ENCODE results near the gene CALHM1.

CALHM1 gene

DNA sequence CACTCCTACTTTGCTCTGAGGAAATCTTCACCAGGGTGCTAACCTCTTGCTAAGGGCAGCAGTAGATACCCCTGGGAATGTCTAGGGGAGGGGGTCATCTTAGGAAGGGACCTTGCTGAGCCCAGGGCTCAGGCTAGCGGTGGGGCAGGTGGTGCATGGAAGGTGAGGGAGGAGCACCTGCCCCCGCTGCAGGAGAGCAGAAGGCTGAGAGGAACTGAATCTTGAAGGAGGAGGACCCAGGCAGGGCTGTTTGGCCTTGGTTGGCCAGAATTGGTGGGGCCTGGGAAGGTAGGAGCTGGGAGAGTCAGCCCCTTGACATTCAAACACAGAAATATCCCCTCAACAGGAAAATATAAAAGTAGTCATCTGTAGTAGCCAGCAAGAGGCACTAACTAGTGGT lies 13.3 kb upstream of the CALHM1 start:
- TF ChIP-seq, protein P1, sequence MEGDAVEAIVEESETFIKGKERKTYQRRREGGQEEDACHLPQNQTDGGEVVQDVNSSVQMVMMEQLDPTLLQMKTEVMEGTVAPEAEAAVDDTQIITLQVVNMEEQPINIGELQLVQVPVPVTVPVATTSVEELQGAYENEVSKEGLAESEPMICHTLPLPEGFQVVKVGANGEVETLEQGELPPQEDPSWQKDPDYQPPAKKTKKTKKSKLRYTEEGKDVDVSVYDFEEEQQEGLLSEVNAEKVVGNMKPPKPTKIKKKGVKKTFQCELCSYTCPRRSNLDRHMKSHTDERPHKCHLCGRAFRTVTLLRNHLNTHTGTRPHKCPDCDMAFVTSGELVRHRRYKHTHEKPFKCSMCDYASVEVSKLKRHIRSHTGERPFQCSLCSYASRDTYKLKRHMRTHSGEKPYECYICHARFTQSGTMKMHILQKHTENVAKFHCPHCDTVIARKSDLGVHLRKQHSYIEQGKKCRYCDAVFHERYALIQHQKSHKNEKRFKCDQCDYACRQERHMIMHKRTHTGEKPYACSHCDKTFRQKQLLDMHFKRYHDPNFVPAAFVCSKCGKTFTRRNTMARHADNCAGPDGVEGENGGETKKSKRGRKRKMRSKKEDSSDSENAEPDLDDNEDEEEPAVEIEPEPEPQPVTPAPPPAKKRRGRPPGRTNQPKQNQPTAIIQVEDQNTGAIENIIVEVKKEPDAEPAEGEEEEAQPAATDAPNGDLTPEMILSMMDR (IDR thresholded peaks at IDR 0.05; ENCODE audit: low read depth, low read length): no peak
- no peak for DNase-seq (ENCODE audit: extremely low read depth, low read depth)

DNA sequence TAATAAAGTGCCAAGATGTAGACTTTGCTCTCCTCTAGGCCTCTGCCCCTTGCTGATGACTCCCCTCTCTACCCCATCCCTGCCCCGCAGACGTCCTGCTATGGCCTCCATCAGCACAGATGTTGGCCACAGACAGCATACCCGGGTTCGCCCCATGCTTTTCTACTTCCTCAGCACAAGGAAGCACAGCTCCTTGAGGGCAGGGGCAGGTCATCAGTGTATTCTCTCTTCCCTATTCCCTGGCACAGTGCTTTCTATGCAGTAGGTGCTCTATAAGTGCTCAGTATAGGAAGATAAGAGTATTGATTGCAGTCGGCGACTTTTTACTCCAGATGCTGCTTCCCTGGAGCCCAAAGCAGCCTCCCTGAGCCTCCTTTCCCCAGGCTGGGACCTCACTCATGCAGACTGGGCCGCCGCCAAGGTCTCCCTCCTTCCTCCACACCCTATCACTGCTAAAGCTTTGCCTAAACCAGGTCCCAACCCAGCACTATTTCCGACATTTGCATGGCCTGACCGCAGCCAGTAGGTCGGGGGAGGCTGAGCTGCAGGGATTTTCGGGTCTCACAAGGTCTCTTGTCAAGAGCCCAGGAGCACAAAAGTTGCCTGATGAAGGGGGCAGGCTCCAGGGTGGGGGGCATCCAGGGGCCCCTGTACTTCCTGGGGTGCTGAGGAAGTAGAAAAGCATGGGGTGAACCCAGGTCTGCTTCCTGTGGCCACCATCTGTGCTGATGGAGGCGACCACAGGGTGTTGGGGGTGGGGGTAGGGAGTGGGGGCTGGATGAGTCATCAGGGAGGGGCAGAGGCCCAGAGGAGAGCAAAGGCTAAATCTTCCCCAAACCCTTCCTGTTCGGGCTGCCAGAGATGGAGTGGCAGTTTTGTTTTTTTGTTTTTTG lies 12.3 kb upstream of the CALHM1 start:
- DNase-seq (ENCODE audit: extremely low read depth, low read depth): no peak
- TF ChIP-seq, protein P1 (IDR thresholded peaks at IDR 0.05; ENCODE audit: low read depth, low read length): no peak

DNA sequence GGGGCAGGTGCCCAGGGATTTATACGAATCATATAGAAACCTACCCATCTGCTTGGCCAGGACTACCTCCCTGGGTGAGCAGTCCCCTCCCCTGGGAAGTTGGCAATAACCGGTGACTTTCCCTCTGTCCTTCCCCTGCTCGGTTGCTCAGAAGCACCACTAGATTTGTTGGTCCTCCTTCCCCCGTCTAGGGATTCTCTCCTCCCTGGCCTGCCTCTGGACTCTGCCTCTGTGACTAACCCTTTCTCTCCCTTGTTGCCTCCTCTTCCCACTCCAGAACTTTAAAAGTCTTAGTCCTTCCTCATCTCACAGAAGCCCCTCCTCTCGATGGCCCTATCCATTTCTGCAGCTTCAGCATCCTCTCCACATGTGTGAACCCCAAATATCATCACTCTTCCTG lies 10.5 kb upstream of the CALHM1 start:
- no peak for DNase-seq (ENCODE audit: extremely low read depth, low read depth)

DNA sequence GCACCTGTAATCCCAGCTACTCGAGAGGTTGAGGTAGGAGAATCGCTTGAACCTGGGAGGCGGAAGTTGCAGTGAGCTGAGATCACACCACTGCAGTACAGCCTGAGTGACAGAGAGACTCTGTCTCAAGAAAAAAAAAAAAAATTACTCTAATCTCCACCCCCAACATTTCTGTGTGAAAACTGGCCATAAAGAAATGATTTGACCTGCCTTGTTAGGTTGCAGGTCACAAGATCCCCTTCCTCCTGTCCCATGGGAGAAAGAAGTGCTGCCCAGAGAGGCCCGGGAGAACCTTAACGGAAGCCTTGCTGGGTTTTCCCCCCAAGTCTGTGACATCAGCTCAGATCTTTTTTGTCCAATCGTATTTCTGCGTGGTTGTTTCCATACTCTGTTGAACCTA lies 8.7 kb upstream of the CALHM1 start:
- TF ChIP-seq, protein P1 (IDR thresholded peaks at IDR 0.05; ENCODE audit: low read depth, low read length): no peak
- DNase-seq (ENCODE audit: extremely low read depth, low read depth): no peak

More for the DNA sequence above, 10.5 kb upstream of the CALHM1 start:
- TF ChIP-seq, protein P1 (IDR thresholded peaks at IDR 0.05; ENCODE audit: low read depth, low read length): no peak

DNA sequence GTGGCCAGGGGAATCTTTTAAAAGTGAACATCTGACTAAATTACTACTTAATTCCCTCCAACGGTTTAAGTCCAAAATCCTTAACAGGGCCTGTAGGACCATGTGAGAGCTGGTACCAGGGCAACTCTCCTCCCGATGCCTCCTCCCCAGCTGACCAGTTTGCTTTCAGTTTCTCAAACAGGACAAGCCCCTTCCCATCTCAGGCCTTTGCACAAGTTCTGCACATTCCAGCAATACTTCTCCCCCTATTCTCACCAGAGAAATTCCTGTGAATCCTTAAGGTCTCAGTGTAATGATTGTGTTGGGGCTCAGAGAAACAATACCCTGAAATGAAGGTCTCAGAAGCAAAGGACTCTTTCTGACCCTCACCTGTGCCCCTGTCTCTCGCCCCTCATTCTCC lies 8.0 kb upstream of the CALHM1 start:
- TF ChIP-seq, protein P1 (IDR thresholded peaks at IDR 0.05; ENCODE audit: low read depth, low read length): no peak
- DNase-seq (ENCODE audit: extremely low read depth, low read depth): no peak

DNA sequence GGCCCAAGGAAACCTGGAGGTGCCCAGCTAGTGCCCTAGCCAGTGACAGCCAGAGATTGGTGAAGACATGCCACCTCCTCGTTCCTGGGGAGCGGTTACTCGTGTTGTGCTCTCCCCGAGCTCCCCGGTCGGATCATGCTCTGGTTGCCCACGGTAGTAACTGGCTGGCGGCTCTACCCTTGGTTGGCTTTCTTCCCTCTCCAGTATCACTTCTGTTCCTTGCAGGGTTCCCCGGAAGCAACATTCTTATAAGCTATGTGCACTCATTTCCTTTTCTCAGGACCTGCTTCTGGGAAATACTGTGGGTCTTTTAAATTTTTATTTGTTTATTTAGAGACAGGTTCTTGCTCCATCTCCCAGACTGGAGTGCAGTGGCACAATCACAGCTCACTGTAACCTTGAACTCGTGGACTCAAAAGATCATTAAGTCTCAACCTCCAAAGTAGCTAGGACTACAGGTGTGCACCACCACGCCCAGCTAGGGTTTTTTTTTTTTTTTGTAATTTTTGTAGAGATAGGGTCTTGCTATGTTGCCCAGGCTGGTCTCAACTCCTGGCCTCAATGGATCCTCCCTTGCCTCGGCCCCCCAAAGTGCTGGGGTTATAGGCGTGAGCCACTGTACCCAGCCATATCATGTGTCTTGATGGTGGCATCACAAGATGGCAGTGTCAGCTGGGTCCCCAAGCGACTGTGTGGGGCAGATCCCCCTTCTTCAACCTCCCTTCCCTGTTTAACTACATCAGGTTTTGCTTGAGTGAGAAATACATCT lies 6.9 kb upstream of the CALHM1 start:
- TF ChIP-seq, protein P1 (IDR thresholded peaks at IDR 0.05; ENCODE audit: low read depth, low read length): no peak

DNA sequence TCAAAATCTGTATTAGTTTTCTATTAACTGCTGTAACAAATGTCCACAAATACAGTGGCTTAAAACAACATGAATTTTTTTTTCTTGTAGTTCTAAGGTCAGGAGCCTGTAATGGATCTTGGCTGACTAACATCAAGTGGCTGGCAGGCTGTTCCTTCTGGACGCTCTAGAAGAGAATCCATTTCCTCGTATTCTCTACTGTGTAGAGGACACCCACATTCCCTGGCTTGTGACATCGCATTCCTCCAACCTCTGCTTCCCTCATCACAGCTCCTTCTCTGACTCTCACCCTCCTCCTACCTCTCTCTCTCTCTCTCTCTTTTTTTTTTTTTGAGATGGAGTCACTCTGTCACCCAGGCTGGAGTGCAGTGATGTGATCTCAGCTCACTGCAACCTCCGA lies 4.8 kb upstream of the CALHM1 start:
- TF ChIP-seq, protein P1 (IDR thresholded peaks at IDR 0.05; ENCODE audit: low read depth, low read length): no peak
- no peak for DNase-seq (ENCODE audit: extremely low read depth, low read depth)

More for the DNA sequence above, 6.9 kb upstream of the CALHM1 start:
- DNase-seq (ENCODE audit: extremely low read depth, low read depth): no peak
